Activated CD4-positive, alpha-beta T cell treated with anti-CD3 and anti-CD28 coated beads, Interleukin-10, Interleukin-2, amounts not matched to agents 100 ng/mL and 50 ng/mL, durations not matched to agents 16 hours and 8 hours (primary cell): ENCODE data around the gene SMIM17.
A peak's percentile ranks its signal among the peaks of the same experiment; 100 is the strongest.

Source experiments
- DNase-seq: peaks from one replicate; pipeline ENCODE4 v3.0.0-alpha.2; 2020

SMIM17 gene

GRCh38 chr19:56642711-56643459, at the start of gene SMIM17:
Gene SMIM17 (plus strand): TSS chr19:56643159. CDS start chr19:56645668, 2,509 bp downstream.
- DNase-seq, result no peak

- no peak for DNase-seq
Measured at GRCh38 chr19:56594446-56594782, 48.5 kb upstream of the SMIM17 start.

GRCh38 chr19:56594783-56595547, 48.0 kb upstream of the SMIM17 start, which contains the start of gene ZNF71:
Gene ZNF71 (plus strand): TSS chr19:56595302. CDS start chr19:56601559, 6,257 bp downstream.
- peak; percentile 91 for DNase-seq

- DNase-seq, result no peak
Measured at GRCh38 chr19:56595548-56595899, 47.4 kb upstream of the SMIM17 start.

- no peak for DNase-seq
Measured at GRCh38 chr19:56596676-56597075, 46.3 kb upstream of the SMIM17 start.

- no peak for DNase-seq
Measured at GRCh38 chr19:56597696-56598095, 45.3 kb upstream of the SMIM17 start.

GRCh38 chr19:56601375-56601774, 41.6 kb upstream of the SMIM17 start:
- no peak for DNase-seq

- no peak for DNase-seq
Measured at GRCh38 chr19:56603829-56604228, 39.1 kb upstream of the SMIM17 start.

- DNase-seq, result no peak
Measured at GRCh38 chr19:56608274-56608964, 34.5 kb upstream of the SMIM17 start.

- DNase-seq, result no peak
Measured at GRCh38 chr19:56611288-56611687, 31.7 kb upstream of the SMIM17 start.

- no peak for DNase-seq
Measured at GRCh38 chr19:56612737-56613136, 30.2 kb upstream of the SMIM17 start.

GRCh38 chr19:56613639-56614038, 29.3 kb upstream of the SMIM17 start:
- DNase-seq, result no peak

GRCh38 chr19:56617531-56617930, 25.4 kb upstream of the SMIM17 start:
- DNase-seq, result no peak

GRCh38 chr19:56619121-56619520, 23.8 kb upstream of the SMIM17 start:
- DNase-seq, result no peak

- DNase-seq, result no peak
Measured at GRCh38 chr19:56622374-56622773, 20.6 kb upstream of the SMIM17 start.

- no peak for DNase-seq
Measured at GRCh38 chr19:56623006-56623405, 20.0 kb upstream of the SMIM17 start.

GRCh38 chr19:56625708-56626107, 17.3 kb upstream of the SMIM17 start:
- no peak for DNase-seq

- no peak for DNase-seq
Measured at GRCh38 chr19:56633021-56633420, 9.9 kb upstream of the SMIM17 start.

- peak; percentile 43 for DNase-seq
Measured at GRCh38 chr19:56637976-56638555, 4.9 kb upstream of the SMIM17 start.

- DNase-seq, result no peak
Measured at GRCh38 chr19:56639217-56639616, 3.7 kb upstream of the SMIM17 start.

- no peak for DNase-seq
Measured at GRCh38 chr19:56643460-56643955, 549 bp downstream of the SMIM17 start.

GRCh38 chr19:56654151-56654550, 11.2 kb downstream of the SMIM17 start:
- DNase-seq, result no peak
